HG02759 (cell line): ENCODE data around the gene HDGFL3.

Experiments used
- ATAC-seq: cut with Tn5 transposase; IDR thresholded peaks from one replicate; pipeline ENCODE4 v1.9.1; 2021; ENCODE audit warnings: mild to moderate bottlenecking, moderate library complexity; ENCODE audit not compliant: unreplicated experiment

Gene HDGFL3

GRCh38 chr15:83129791-83130190, 77.8 kb downstream of the HDGFL3 start:
- no peak for ATAC-seq

GRCh38 chr15:83127547-83128150, 80.0 kb downstream of the HDGFL3 start:
- no peak for ATAC-seq

GRCh38 chr15:83123529-83123928, 84.1 kb downstream of the HDGFL3 start:
- ATAC-seq = no peak

DNA sequence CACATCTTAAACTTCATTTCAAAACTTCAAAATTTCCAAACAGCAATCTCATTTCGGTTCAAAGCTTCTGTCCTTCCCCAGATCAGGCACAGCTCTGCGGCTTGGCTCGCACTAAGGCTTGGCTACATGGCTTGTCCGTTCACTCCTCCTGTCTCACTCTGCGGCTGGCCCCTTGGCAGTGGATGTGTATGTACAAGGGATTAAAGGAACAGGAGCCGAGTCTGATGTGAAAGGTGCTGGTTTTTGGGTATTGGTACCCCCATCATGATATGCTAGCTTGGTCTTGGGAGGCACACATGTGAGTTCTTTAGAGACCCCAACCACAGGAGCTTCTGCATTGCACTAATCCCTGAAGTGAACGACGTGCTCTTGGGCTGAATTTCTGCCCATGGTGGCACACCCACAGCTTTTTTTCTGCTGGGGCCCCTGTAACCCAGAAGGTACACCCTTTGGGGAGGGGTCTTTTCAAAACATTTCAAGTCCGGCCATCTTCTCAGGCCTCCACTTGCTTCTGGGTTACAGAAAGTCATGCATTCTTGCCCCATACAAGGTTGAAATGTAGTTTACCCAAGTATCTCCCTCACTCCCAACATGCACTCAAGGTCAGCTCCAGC, 87.5 kb downstream of the HDGFL3 start:
- no peak for ATAC-seq

DNA sequence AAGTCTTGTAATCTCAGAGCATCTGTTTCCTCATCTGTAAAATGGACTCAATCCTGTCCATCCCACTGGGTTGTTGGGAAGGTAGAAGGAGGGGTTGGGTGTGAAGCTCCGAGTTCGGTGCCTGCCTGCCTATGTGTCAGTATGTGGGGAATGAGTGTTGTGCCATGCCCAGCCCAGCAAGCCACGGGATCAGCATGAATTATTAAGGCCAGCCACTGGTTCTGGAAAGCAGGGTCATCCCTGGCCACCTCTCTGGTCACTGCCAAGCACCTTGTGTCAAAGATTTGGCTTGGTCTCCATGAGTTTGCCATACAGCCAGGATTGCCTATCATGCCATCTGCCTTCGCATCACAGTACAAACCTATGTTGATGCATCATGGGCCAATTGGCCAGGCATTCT, 88.7 kb downstream of the HDGFL3 start:
- no peak for ATAC-seq

GRCh38 chr15:83118291-83118827, 89.3 kb downstream of the HDGFL3 start:
- no peak for ATAC-seq

GRCh38 chr15:83115831-83116565, 91.6 kb downstream of the HDGFL3 start:
- ATAC-seq = no peak

DNA sequence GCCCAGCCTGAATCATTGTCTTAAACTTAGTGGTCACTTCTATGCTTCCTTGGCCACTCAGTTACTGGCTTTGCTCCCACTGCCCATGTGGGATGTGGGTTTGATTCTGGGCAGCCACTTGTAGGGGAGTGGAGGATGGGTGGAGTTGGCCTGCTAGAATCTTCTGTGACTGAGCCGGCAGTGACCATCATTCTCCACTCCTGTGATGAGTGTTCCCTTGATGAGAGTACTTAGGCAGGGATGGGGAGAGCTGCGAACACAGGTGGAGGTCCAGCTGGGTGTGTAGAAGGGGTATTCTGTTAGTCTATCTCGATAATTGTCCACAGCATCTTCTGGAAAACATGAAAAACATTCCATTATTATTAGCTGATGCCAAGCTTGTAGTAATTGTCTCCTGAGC, 92.2 kb downstream of the HDGFL3 start:
- ATAC-seq = no peak

GRCh38 chr15:83114856-83115255, 92.8 kb downstream of the HDGFL3 start:
- ATAC-seq = no peak

- ATAC-seq = no peak
Observed at GRCh38 chr15:83113881-83114674, 93.5 kb downstream of the HDGFL3 start.

- no peak for ATAC-seq
Observed at GRCh38 chr15:83112956-83113299, 94.7 kb downstream of the HDGFL3 start.

- no peak for ATAC-seq
Observed at GRCh38 chr15:83112233-83112955, 95.2 kb downstream of the HDGFL3 start.

GRCh38 chr15:83111149-83111548, 96.5 kb downstream of the HDGFL3 start:
- no peak for ATAC-seq

DNA sequence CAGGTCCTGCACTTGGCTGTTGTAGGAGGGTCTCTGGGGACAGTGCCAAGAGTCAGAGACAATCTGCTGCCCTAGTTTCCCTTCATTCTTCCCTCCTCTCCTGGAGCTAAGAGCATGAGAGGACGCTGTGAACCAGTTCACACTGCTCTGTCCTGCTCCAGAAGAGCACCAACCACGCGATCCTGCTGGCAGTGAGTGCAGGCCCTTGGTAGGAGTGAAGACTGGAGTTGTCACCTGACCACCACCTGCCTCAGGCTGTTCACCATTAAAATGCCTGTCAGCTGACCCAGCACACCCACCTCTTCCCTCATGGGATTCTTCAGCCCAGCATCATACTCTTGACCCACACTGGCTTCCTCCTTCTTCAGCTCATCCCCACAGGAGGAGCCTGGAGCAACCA, 97.2 kb downstream of the HDGFL3 start:
- no peak for ATAC-seq

GRCh38 chr15:83109532-83109931, 98.1 kb downstream of the HDGFL3 start:
- no peak for ATAC-seq

DNA sequence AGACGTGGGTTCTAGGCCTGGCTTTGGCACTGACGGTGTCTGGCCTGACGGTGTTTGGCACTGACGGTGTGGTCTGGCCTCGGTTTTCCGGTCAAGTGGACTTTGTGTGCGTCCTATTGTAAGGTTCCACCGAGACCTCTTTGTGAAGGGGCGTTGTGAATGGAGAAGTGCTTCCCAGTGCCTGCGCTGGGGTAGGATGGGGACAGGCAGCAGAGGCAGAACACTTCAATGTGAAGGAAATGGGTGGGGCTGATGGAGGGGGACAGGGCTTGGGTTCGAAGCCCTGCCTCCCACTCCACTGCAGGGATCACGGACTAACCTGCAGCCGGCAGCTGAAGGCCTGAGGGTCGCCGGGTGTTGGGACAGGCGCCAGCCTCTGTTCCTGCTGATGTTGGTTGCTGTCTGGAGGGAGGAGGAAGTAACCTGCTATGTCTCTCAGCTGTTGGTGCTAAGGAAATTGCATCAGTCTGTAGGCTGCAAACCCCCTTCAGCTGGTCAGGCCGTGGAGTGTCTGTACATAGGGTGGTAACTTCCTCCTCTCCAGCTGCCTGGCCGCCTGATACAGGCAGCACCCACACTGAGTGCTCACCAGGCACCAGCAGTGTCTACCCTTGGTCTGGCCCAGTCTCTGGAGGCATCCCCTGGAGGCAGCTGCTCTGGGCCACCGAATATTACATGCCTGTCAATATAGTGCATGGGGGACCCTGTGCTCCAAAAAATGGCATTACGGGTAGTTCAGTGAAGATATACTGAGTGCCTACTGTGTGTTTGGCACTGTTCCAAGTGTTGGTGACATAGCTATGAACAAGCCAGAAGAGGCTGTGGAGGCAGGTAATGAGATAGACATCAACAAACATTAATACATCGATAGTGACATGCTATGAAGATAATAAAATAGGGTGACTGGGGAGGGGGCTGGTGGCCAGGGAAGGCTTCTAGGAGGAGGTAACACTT, 99.1 kb downstream of the HDGFL3 start:
- peak; percentile 68 for ATAC-seq

DNA sequence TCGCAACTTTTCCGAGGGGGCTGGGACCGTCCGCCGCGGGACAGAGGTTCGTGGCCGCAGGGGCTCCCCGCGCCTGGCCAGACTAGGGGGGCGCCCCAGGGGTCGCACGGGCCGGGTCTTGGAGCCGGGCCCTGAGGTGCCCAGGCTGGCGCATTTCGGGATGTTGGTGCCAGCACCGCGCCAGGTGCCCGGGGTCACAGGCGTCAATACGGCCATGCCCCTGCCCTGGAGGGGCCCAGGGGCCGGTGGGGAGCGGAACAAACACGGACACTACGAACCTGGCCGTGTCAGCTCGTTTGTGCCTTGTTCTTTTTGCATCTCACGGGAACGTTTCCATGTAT, 99.8 kb downstream of the HDGFL3 start:
- ATAC-seq = peak; percentile 2

DNA sequence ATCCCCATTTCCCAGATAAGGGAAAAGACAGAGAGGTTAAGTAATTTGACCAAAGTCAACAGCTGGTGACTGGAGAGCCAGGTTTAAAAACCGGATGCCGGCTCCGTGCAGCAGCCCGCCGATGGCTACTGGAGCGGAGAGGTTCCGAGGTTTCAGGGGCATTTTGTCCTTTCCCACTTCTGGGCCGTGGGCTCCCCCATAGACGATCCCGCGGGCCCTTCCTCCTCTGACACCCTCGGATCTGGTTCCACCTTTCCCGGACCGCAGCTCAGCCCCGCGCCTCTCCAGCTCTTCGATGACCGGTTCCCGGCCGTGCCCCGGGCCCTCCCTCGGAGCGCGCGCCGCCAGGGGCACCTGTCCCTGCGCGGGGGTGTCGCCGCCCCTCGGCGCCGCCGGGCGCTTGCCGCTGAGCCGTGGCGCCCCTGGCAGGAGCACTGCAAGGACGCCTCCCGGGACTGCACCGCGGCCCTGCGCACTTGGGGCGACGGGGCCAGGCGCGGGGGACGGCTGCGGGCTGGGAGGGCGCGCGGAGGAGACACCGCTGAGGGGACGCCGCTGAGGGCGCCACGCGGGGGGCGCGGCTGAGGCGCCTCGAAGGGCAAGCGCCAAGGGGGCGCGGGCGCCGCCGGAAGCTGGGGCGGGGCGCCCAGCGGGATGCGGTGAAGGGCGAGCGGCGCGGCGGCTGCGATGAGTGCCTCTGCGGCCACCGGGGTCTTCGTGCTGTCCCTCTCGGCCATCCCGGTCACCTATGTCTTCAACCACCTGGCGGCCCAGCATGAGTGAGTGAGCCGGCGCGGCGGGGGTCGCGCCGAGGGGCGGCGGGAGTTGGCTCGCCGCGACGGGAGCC, 100.4 kb downstream of the HDGFL3 start, which contains the start of gene TM6SF1:
Gene TM6SF1, plus strand, starts transcription at position 652 of the 847 bp plus-strand sequence. Its CDS starts 36 bp downstream, at position 688.
- peak; percentile 49 for ATAC-seq

GRCh38 chr15:83105440-83105839, 102.2 kb downstream of the HDGFL3 start:
- no peak for ATAC-seq
